Mesenchymal stem cell (in vitro differentiated cells and primary cell): ENCODE results near the gene TWF2.

ENCODE experiments used
- DNase-seq: peaks from one replicate; pipeline ENCODE4 v3.0.0-alpha.2; 2013
- H2AFZ ChIP-seq: one replicate; pipeline ENCODE4 v1.6.1; 2013; ENCODE audit warnings: low read depth, mild to moderate bottlenecking, control low read depth, inconsistent platforms, low read length, moderate library complexity
- H2AK5ac ChIP-seq: 2 replicates; pipeline ENCODE4 v1.6.1; 2013; ENCODE audit warnings: low read length, moderate library complexity, mild to moderate bottlenecking, inconsistent platforms; ENCODE audit not compliant: severe bottlenecking
- H2BK120ac ChIP-seq: one replicate; pipeline ENCODE4 v1.6.1; 2013; ENCODE audit warnings: low read depth, mild to moderate bottlenecking, inconsistent platforms, low read length, moderate library complexity
- H2BK12ac ChIP-seq, 2 experiments: one replicate each; pipeline ENCODE4 v1.6.1; 2013; ENCODE audit warnings: inconsistent platforms in 2 of 2, low read length in 2 of 2, mild to moderate bottlenecking in 2 of 2, moderate library complexity in 2 of 2, control low read depth in 1 of 2
- H2BK15ac ChIP-seq: one replicate; pipeline ENCODE4 v1.6.1; 2013; ENCODE audit warnings: mild to moderate bottlenecking, low read depth, inconsistent platforms; ENCODE audit not compliant: poor library complexity, severe bottlenecking
- H2BK5ac ChIP-seq: 2 replicates; pipeline ENCODE4 v1.6.1; 2013; ENCODE audit warnings: low read depth, mild to moderate bottlenecking, low read length, control low read depth, inconsistent platforms; ENCODE audit not compliant: poor library complexity, severe bottlenecking
- H3K14ac ChIP-seq, 2 experiments: one replicate each; pipeline ENCODE4 v1.6.1; 2013; ENCODE audit warnings: inconsistent platforms in 2 of 2, low read length in 2 of 2, control low read depth in 1 of 2, mild to moderate bottlenecking in 1 of 2, moderate library complexity in 1 of 2
- H3K18ac ChIP-seq, 2 experiments: one replicate each; pipeline ENCODE4 v1.6.1; 2013; ENCODE audit warnings: inconsistent platforms in 2 of 2, low read length in 2 of 2, control low read depth in 1 of 2, low read depth in 1 of 2, mild to moderate bottlenecking in 1 of 2
- H3K23ac ChIP-seq, 2 experiments: one replicate each; pipeline ENCODE4 v1.6.1; 2013; ENCODE audit warnings: inconsistent platforms in 2 of 2, low read length in 2 of 2, mild to moderate bottlenecking in 2 of 2, moderate library complexity in 2 of 2, control low read depth in 1 of 2
- H3K27ac ChIP-seq: 2 replicates; pipeline ENCODE4 v1.5.1; 2013; ENCODE audit warnings: mild to moderate bottlenecking, moderate library complexity, low read length, control low read depth, inconsistent platforms; ENCODE audit not compliant: poor library complexity, severe bottlenecking
- H3K27me3 ChIP-seq, 2 experiments: 2 replicates each; pipeline versions ENCODE4 v1.6.1 to v1.7.0; 2013; ENCODE audit warnings: low read length in 2 of 2, mild to moderate bottlenecking in 2 of 2, moderate library complexity in 2 of 2, control low read depth in 1 of 2, inconsistent platforms in 1 of 2; ENCODE audit not compliant: control insufficient read depth in 1 of 2, insufficient read depth in 1 of 2
- H3K36me3 ChIP-seq, 2 experiments: 2 replicates each; pipeline versions ENCODE4 v1.6.1 to v1.7.0; 2013; ENCODE audit warnings: low read length in 2 of 2, control low read depth in 1 of 2, inconsistent platforms in 1 of 2, low read depth in 1 of 2, mild to moderate bottlenecking in 1 of 2; ENCODE audit not compliant: insufficient read depth in 2 of 2, control insufficient read depth in 1 of 2
- H3K4ac ChIP-seq, 2 experiments: one replicate each; pipeline ENCODE4 v1.6.1; 2013; ENCODE audit warnings: inconsistent platforms in 2 of 2, low read length in 2 of 2, mild to moderate bottlenecking in 2 of 2, moderate library complexity in 2 of 2, control low read depth in 1 of 2, low read depth in 1 of 2
- H3K4me1 ChIP-seq: 2 replicates; pipeline ENCODE4 v1.6.1; 2013; ENCODE audit warnings: low read depth, low read length, control low read depth; ENCODE audit not compliant: control insufficient read depth, insufficient read depth
- H3K4me2 ChIP-seq: 2 replicates; pipeline ENCODE4 v1.6.1; 2013; ENCODE audit warnings: low read length, mild to moderate bottlenecking, inconsistent platforms; ENCODE audit not compliant: poor library complexity, severe bottlenecking
- H3K4me3 ChIP-seq, 2 experiments: 2 replicates each; pipeline versions ENCODE4 v1.5.1 to v1.7.0; 2013; ENCODE audit warnings: low read length in 2 of 2, mild to moderate bottlenecking in 2 of 2, control low read depth in 1 of 2, low read depth in 1 of 2; ENCODE audit not compliant: insufficient read depth in 1 of 2
- H3K79me1 ChIP-seq: replicated peaks from 2 replicates; pipeline ENCODE4 v1.6.1; 2013; ENCODE audit warnings: mild to moderate bottlenecking, control low read depth, low read length, inconsistent platforms; ENCODE audit not compliant: poor library complexity, severe bottlenecking
- H3K9ac ChIP-seq: 2 replicates; pipeline ENCODE4 v1.7.0; 2013; ENCODE audit warnings: mild to moderate bottlenecking, low read length, moderate library complexity
- H3K9me3 ChIP-seq: 2 replicates; pipeline ENCODE4 v1.7.0; 2013; ENCODE audit warnings: mild to moderate bottlenecking, low read length; ENCODE audit not compliant: control insufficient read depth
- H4K8ac ChIP-seq: one replicate; pipeline ENCODE4 v1.6.1; 2013; ENCODE audit warnings: inconsistent platforms, mild to moderate bottlenecking, low read length, moderate library complexity
- H4K91ac ChIP-seq: one replicate; pipeline ENCODE4 v1.6.1; 2013; ENCODE audit warnings: mild to moderate bottlenecking, low read length, inconsistent platforms
- WGBS: methylation state at CpG from one replicate; pipeline ENCODE4 v1.1.7; 2013; ENCODE audit warnings: mixed read lengths; 5-methylcytosine and 5-hydroxymethylcytosine counted together

The TWF2 gene

DNA sequence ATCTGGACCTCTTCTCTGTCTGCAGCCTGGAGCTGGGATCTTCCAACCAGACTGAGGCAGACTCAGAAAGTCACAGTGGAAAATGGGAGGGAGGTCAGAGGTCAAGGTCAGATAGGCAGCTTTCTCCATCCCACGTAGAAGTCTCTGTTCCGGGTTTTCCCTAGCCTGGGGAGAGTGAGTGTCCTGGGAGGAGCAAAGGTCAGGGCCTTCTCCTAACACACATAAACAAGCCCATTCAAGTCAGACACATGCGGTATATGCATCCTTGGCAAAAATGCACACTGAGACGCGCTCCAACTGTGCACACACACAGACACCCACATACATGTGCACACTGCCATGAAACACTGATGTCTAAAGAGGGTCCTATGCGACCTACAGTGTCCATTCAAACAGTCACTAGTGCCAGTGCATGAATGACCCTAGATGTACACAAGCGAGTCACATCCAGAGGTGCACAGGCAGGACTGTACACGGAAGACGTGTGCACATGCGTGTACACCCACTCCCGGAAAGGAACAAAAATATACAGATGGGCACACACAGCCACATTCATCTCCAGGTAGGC, 681 bp downstream of the TWF2 start:
- peak; percentile 55 for DNase-seq
- Histone ChIP-seq H3K23ac (no peak overlapping the region), H3K18ac (peak overlapping the region; percentile 96 to 99), H3K9me3 (no peaks in the 10 kb centered on the region), H2BK15ac (peak overlapping the region; percentile 68), H3K9ac (peak overlapping the region; percentile 95), H3K4me3 (peak overlapping the region; percentile 78 to 94), H2BK120ac (peak overlapping the region; percentile 24), H3K14ac (peak overlapping the region in 1 of 2 experiments; percentile 87), H3K27ac (peak overlapping the region; percentile 86), H3K36me3 (peaks cover 20 to 23% of the 10 kb centered on the region in 2 experiments), H2BK5ac (peak overlapping the region; percentile 63), H4K8ac (peak overlapping the region; percentile 59), H3K27me3 (no peaks in the 10 kb centered on the region), H3K4ac (peak overlapping the region in 1 of 2 experiments; percentile 77), H2BK12ac (peak overlapping the region; percentile 7 to 76), H3K4me2 (peak overlapping the region; percentile 89), H2AK5ac (peak overlapping the region; percentile 63), H3K79me1 (peaks cover 20% of the 10 kb centered on the region), H3K4me1 (peaks cover 45% of the 10 kb centered on the region), H2AFZ (no peak overlapping the region), H4K91ac (peak overlapping the region; percentile 90)
- 12% methylated on average over 10 of the region's 11 CpGs for WGBS

DNA sequence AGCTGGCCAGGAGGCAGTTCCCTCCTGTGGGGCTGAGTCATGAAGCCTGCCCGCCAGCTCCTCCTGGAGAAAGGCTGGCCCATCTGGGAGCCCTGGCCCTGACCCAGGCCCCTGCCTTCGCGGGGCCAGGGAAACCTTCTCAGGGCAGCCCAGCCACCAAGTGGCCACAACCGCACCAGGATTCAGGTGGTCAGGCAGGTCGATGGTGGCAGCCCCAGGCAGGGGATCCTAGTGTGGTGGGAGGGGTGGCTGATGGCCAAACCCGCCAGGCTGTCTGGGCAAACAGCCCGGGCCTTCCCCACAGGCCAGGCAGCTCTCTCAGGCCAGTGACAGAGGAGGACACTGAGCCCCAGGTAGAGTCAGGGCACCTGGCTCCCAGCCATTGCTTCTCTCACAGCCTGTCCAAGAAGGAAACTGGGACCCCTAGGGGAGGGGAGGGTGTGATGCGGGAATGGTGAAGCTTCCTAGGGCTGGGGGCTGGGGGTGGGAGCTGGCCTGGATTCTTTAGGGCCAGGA, 1.2 kb downstream of the TWF2 start:
- H3K9me3 ChIP-seq = no peaks in the 10 kb centered on the region
- H3K4me3 ChIP-seq = peak overlapping the region; percentile 42 to 94
- peak overlapping the region; percentile 63 for H2AK5ac ChIP-seq
- peak overlapping the region; percentile 86 for H3K27ac ChIP-seq
- peak overlapping the region; percentile 89 for H3K4me2 ChIP-seq
- H3K23ac ChIP-seq = no peak overlapping the region
- no peak overlapping the region for H3K14ac ChIP-seq
- H3K79me1 ChIP-seq = peaks cover 24% of the 10 kb centered on the region
- peak overlapping the region in 1 of 2 experiments; percentile 70 for H2BK12ac ChIP-seq
- no peak overlapping the region for H2AFZ ChIP-seq
- peak overlapping the region; percentile 63 for H2BK5ac ChIP-seq
- peak; percentile 92 for DNase-seq
- H4K8ac ChIP-seq = peak overlapping the region; percentile 47
- H3K27me3 ChIP-seq = no peaks in the 10 kb centered on the region
- peak overlapping the region; percentile 53 for H2BK15ac ChIP-seq
- H3K9ac ChIP-seq = peak overlapping the region; percentile 95
- H3K18ac ChIP-seq = peak overlapping the region; percentile 2 to 92
- peaks cover 45% of the 10 kb centered on the region for H3K4me1 ChIP-seq
- peaks cover 24 to 29% of the 10 kb centered on the region in 2 experiments for H3K36me3 ChIP-seq
- H3K4ac ChIP-seq = peak overlapping the region in 1 of 2 experiments; percentile 77
- 38% methylated on average over 7 of the region's 8 CpGs for WGBS
- H4K91ac ChIP-seq = peak overlapping the region; percentile 76
- peak overlapping the region; percentile 24 for H2BK120ac ChIP-seq

DNA sequence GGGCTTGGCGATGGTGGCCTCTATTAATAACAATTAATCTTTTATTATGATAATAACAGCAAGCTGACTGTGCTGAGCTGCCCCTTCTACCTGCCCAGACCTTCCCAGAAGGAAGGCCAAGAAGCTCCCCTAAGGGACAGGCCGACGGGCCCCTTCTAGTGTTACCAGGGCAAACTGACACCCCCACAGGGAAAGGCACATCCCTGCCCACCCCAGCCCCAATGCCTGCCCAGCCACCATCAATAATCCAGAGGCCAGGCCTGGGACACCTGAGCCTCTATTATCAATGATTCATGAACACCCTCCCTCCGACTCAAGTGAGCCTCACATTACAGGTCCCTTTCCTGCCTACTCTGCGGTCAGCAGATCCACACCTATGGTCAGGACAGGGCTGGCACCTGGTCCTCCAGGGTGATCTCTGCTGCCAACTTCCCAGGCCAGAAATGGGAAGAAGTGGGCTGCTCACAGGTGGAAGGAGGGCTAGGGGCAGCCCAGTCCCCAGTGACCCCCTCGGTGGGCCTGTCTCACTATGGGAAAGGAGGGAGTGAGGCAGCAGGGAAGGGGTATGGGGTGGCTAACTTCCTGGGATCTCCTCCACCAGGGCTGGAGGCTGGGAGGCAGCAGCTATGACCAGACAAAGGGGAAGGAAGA, 1.8 kb downstream of the TWF2 start:
- H2BK15ac ChIP-seq = peak overlapping the region; percentile 55
- H3K4me1 ChIP-seq = peaks cover 45% of the 10 kb centered on the region
- H3K27ac ChIP-seq = peak overlapping the region; percentile 86
- H2BK5ac ChIP-seq = peak overlapping the region; percentile 11
- 66% methylated on average over 5 of the region's 6 CpGs for WGBS
- peak overlapping the region; percentile 57 to 86 for H3K18ac ChIP-seq
- peak overlapping the region; percentile 72 for H4K8ac ChIP-seq
- H3K9ac ChIP-seq = peak overlapping the region; percentile 95
- peak overlapping the region in 1 of 2 experiments; percentile 92 for H3K23ac ChIP-seq
- H3K9me3 ChIP-seq = no peaks in the 10 kb centered on the region
- peak overlapping the region; percentile 29 to 91 for H2BK12ac ChIP-seq
- no peak for DNase-seq
- H3K4ac ChIP-seq = peak overlapping the region; percentile 63 to 98
- H3K14ac ChIP-seq = peak overlapping the region in 1 of 2 experiments; percentile 96
- H3K79me1 ChIP-seq = peaks cover 28% of the 10 kb centered on the region
- H4K91ac ChIP-seq = peak overlapping the region; percentile 77
- H2BK120ac ChIP-seq = peak overlapping the region; percentile 56
- H3K4me2 ChIP-seq = peak overlapping the region; percentile 73
- no peaks in the 10 kb centered on the region for H3K27me3 ChIP-seq
- peak overlapping the region; percentile 84 for H2AK5ac ChIP-seq
- H2AFZ ChIP-seq = no peak overlapping the region
- peak overlapping the region in 1 of 2 experiments; percentile 94 for H3K4me3 ChIP-seq
- H3K36me3 ChIP-seq = peaks cover 30 to 34% of the 10 kb centered on the region in 2 experiments

DNA sequence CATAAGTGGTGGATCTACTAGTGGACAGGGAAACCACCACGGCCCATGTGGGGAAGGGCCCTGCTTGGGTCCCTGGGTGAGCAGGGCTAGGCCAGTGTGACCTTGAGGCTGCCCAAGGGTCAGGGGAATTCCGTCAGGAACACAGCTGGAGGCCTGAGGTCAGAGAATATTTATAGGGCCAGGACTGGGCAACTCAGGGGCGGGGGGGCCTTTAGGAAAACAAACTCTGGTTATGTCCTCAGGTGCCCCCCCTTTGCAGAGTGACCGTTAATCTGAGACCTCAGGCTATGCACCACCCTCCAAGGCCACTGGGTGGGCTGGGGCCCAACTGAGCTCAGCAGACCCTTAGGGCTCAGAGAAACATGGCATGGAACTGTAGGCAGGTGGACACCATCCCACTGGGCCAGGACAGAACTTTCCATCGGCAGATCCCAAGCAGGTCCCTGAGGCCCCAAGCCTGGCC, 2.5 kb downstream of the TWF2 start:
- peak overlapping the region in 1 of 2 experiments; percentile 42 for H3K4ac ChIP-seq
- H3K4me1 ChIP-seq = peaks cover 45% of the 10 kb centered on the region
- peak overlapping the region; percentile 95 for H3K9ac ChIP-seq
- peak overlapping the region in 1 of 2 experiments; percentile 82 for H3K18ac ChIP-seq
- WGBS = 88% methylated on average over 4 of the region's 5 CpGs
- H3K23ac ChIP-seq = no peak overlapping the region
- peaks cover 32% of the 10 kb centered on the region for H3K79me1 ChIP-seq
- no peak overlapping the region for H2AFZ ChIP-seq
- H3K4me3 ChIP-seq = peak overlapping the region in 1 of 2 experiments; percentile 94
- H2BK15ac ChIP-seq = no peak overlapping the region
- no peak overlapping the region for H2BK5ac ChIP-seq
- H4K91ac ChIP-seq = peak overlapping the region; percentile 32
- peak overlapping the region in 1 of 2 experiments; percentile 28 for H3K14ac ChIP-seq
- peaks cover 33 to 41% of the 10 kb centered on the region in 2 experiments for H3K36me3 ChIP-seq
- H4K8ac ChIP-seq = no peak overlapping the region
- H3K27ac ChIP-seq = peak overlapping the region; percentile 86
- DNase-seq = no peak
- H2BK12ac ChIP-seq = peak overlapping the region in 1 of 2 experiments; percentile 38
- peak overlapping the region; percentile 84 for H2AK5ac ChIP-seq
- H3K9me3 ChIP-seq = no peaks in the 10 kb centered on the region
- no peak overlapping the region for H2BK120ac ChIP-seq
- H3K4me2 ChIP-seq = peak overlapping the region; percentile 44
- no peaks in the 10 kb centered on the region for H3K27me3 ChIP-seq
